Measurements from ENCODE around the gene KCNJ9. TPM values are rescaled to one million over a fixed set of nuclear protein-coding genes. Genes with fewer than 3 reads are reported as not detected.
"Not testable (repeated sequence)": the region's sequence is repeated elsewhere in the genome, so short reads cannot be mapped to it uniquely, and the experiment has no call there.

Gene KCNJ9
- total RNA-seq, 1 donor from 2014 or later, result 0.05 TPM

DNA sequence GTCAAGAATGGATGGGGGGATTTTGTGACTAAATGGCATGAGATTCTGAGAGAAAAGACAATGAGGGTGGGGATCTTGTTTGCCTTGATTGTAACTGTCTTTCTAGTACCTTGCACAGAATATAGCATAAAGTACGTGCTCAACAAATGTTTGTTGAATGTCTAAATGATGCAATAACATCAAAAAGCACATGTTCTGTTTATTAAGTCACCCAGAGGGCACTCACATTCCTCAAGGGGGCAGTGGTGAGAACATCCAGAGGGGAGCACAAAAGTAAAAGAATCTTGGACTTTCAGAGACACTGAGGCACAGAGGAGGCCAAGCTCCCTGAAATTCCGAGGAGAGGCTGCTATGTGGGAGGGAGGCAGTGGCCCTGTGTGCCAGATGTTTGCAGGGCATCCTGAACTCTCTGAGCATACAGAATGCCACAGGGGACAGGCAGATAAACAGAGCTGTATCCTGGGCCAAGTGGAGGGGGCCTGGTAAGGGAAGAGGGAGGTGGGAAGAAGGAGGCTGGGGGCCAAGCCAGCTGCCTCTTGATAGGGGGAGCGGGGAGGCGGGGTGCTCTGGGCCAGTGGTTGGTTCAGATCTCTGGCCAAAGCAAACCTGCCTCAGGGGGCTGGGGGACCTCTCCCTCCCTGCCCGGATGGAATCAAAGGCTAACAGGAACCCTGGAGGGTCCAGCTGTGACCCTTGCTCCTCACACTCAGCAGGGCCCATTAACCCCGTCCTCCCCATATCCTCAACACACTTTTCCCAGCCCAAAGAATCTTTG, 27.7 kb downstream of the KCNJ9 start:
- H3K27ac ChIP-seq (replicated peaks), result peak overlapping the region; percentile 5
- TF ChIP-seq, protein P1, sequence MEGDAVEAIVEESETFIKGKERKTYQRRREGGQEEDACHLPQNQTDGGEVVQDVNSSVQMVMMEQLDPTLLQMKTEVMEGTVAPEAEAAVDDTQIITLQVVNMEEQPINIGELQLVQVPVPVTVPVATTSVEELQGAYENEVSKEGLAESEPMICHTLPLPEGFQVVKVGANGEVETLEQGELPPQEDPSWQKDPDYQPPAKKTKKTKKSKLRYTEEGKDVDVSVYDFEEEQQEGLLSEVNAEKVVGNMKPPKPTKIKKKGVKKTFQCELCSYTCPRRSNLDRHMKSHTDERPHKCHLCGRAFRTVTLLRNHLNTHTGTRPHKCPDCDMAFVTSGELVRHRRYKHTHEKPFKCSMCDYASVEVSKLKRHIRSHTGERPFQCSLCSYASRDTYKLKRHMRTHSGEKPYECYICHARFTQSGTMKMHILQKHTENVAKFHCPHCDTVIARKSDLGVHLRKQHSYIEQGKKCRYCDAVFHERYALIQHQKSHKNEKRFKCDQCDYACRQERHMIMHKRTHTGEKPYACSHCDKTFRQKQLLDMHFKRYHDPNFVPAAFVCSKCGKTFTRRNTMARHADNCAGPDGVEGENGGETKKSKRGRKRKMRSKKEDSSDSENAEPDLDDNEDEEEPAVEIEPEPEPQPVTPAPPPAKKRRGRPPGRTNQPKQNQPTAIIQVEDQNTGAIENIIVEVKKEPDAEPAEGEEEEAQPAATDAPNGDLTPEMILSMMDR (IDR thresholded peaks at IDR 0.05; ENCODE audit: borderline replicate concordance), result peak; percentile 67
- intact Hi-C loops (cut with micrococcal nuclease), result no loop called here
- H3K4me1 ChIP-seq, result peaks cover 15% of the 10 kb centered on the region
- peaks cover 5% of the 10 kb centered on the region for H3K27me3 ChIP-seq (ENCODE audit: low read depth)
- H3K9me3 ChIP-seq (replicated peaks), result no peaks in the 10 kb centered on the region
- no peak overlapping the region for H3K4me3 ChIP-seq
- DNase-seq, result no peak
- no peaks in the 10 kb centered on the region for H3K36me3 ChIP-seq

DNA sequence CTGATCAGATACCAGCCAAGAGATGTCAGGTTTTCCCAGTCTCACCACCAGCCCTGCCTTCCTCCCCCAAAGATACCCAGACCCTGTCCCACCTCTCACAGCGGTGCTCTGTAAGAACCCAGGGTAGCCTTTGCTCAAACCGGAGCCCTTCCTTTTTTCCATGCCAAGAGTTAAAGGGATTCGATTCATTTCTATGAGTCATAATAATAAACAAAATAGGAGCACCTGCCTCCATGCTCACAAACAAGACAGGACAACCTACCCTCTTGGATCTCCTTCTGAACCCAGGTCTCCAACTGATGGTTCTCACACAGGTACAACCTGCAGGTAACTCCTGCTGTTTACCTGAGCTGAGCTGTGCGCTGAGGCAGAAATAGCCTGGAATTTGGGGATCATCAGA, 28.3 kb downstream of the KCNJ9 start:
- peaks cover 5% of the 10 kb centered on the region for H3K27me3 ChIP-seq (ENCODE audit: low read depth)
- H3K4me1 ChIP-seq, result peaks cover 18% of the 10 kb centered on the region
- H3K9me3 ChIP-seq (replicated peaks), result no peaks in the 10 kb centered on the region
- intact Hi-C loops (cut with micrococcal nuclease), result no loop called here
- TF ChIP-seq, protein P1 (IDR thresholded peaks at IDR 0.05; ENCODE audit: borderline replicate concordance), result no peak
- no peak for DNase-seq
- H3K4me3 ChIP-seq, result no peak overlapping the region
- peak overlapping the region; percentile 5 for H3K27ac ChIP-seq (replicated peaks)
- no peaks in the 10 kb centered on the region for H3K36me3 ChIP-seq

GRCh38 chr1:160111462-160111861, 30.1 kb downstream of the KCNJ9 start:
- H3K4me3 ChIP-seq; H3K36me3 ChIP-seq; DNase-seq; H3K27me3 ChIP-seq (ENCODE audit: low read depth); intact Hi-C loops (cut with micrococcal nuclease); H3K9me3 ChIP-seq (replicated peaks): not testable (repeated sequence)
- H3K27ac ChIP-seq (replicated peaks), result peak overlapping the region; percentile 90
- H3K4me1 ChIP-seq, result peaks cover 30% of the 10 kb centered on the region

DNA sequence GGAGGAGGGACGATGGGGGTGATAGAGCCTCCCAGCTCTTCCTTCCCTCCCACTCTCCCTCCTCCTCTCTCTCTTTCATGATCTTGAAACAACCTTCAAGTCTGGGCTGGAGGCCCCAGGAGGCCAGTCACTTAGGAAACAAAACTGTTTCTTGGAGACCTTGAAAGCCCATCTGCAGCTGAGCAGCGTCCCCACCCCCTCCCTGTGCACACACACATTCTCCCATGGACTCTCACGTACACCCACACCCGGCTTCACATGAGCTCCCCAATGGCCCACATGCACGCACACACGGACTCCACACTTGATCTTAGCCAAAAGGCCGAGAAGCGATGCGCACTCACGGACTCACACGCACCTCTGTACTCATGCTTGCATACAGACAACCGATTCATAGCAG, 31.0 kb downstream of the KCNJ9 start:
- DNase-seq, result peak; percentile 45
- Histone ChIP-seq H3K36me3 (no peaks in the 10 kb centered on the region), H3K4me3 (no peak overlapping the region), H3K27ac (replicated peaks) (peak overlapping the region; percentile 90), H3K27me3 (ENCODE audit: low read depth) (peaks cover 5% of the 10 kb centered on the region), H3K4me1 (peaks cover 39% of the 10 kb centered on the region), H3K9me3 (replicated peaks) (no peaks in the 10 kb centered on the region)
- intact Hi-C loops (cut with micrococcal nuclease), result no loop called here
- TF ChIP-seq, protein P1 (IDR thresholded peaks at IDR 0.05; ENCODE audit: borderline replicate concordance), result no peak

GRCh38 chr1:160113407-160113806, 32.1 kb downstream of the KCNJ9 start:
- Histone ChIP-seq H3K9me3 (replicated peaks) (no peaks in the 10 kb centered on the region), H3K36me3 (no peaks in the 10 kb centered on the region), H3K27ac (replicated peaks) (peak overlapping the region; percentile 90), H3K4me3 (no peak overlapping the region), H3K27me3 (ENCODE audit: low read depth) (peaks cover 5% of the 10 kb centered on the region), H3K4me1 (peaks cover 48% of the 10 kb centered on the region)
- intact Hi-C loops (cut with micrococcal nuclease), result no loop called here
- TF ChIP-seq, protein P1 (IDR thresholded peaks at IDR 0.05; ENCODE audit: borderline replicate concordance), result no peak
- no peak for DNase-seq

DNA sequence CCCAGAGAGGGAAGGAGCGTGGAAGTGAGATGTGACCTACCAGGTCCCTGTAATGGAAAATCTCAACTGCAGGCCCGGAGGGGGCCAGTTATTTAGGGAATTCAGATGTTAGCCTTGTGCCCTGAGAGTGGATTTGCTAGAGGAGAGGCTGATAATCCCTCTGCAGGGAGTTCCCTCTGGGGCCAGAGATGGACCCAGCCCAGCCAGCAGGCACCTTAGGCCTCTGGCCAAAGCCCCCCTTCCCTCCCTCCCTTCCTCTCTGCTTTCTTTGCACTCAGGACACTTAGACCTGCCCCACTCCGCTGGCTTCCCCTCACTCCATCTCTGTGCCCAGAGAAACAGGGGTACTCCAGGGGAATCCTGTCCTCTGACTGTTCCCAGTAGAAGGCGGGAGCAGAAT, 32.7 kb downstream of the KCNJ9 start:
- DNase-seq, result no peak
- peaks cover 54% of the 10 kb centered on the region for H3K4me1 ChIP-seq
- intact Hi-C loops (cut with micrococcal nuclease), result no loop called here
- H3K36me3 ChIP-seq, result no peaks in the 10 kb centered on the region
- H3K4me3 ChIP-seq, result no peak overlapping the region
- H3K9me3 ChIP-seq (replicated peaks), result no peaks in the 10 kb centered on the region
- TF ChIP-seq, protein P1 (IDR thresholded peaks at IDR 0.05; ENCODE audit: borderline replicate concordance), result no peak
- H3K27ac ChIP-seq (replicated peaks), result peak overlapping the region; percentile 90
- peaks cover 5% of the 10 kb centered on the region for H3K27me3 ChIP-seq (ENCODE audit: low read depth)
